NCI-H1417 treated with DMSO at 0.1 percent for 48 hours (cell line): ENCODE results near the gene FDXR.
"Not testable (repeated sequence)": the region's sequence is repeated elsewhere in the genome, so short reads cannot be mapped to it uniquely, and the experiment has no call there.

Source experiments
- DNase-seq: peaks from one replicate; lab custom pipeline; 2025; lab: John Stamatoyannopoulos, UW

FDXR gene, protein sequence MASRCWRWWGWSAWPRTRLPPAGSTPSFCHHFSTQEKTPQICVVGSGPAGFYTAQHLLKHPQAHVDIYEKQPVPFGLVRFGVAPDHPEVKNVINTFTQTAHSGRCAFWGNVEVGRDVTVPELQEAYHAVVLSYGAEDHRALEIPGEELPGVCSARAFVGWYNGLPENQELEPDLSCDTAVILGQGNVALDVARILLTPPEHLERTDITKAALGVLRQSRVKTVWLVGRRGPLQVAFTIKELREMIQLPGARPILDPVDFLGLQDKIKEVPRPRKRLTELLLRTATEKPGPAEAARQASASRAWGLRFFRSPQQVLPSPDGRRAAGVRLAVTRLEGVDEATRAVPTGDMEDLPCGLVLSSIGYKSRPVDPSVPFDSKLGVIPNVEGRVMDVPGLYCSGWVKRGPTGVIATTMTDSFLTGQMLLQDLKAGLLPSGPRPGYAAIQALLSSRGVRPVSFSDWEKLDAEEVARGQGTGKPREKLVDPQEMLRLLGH

GRCh38 chr17:74872313-74873036 is at the start of gene FDXR:
TSS of gene FDXR (minus strand) at chr17:74872994. CDS start at chr17:74872944, 50 bp downstream.
- no peak for DNase-seq

GRCh38 chr17:74922172-74922571 is 49.4 kb upstream of the FDXR start:
- no peak for DNase-seq

DNA sequence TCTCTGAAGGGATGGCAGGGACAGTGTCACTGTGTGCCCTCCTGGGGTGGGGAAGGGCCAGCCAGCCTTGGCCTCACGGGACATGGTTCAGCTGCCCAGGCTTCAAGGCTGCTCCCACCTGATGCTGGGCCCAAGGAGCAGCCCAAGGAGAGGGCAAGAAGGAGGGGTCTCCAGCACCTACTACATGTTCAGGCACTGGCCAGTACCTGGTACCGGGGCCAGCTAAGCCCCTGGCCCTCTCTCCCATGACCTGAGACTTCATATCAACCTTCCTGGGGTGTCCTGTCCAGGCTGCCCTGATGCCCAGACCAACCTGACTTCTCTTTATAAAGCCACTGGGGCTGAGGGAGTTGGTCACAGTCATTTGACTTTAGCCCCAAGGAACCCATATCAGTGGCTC is 49.0 kb upstream of the FDXR start:
- DNase-seq, result no peak

GRCh38 chr17:74921026-74921681 is 48.4 kb upstream of the FDXR start:
- no peak for DNase-seq

DNA sequence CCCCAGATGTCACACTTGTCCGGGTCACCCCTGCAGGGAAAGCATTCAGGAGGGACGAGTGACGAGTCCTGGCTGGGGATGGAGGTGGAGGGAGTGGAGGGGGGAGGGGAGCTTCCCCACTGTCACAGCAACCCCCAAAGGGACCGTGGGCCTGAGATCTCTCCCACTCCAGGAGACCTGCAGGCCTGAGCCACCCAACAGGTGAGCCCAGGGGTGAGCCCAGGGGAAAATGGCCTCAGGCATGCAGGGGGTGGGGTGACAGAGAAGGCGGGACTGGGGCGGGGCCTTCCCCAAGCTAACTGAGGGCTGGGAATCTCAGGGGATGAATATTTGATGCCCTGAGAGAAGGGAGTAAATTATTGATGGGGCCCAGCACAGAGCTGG is 47.8 kb upstream of the FDXR start:
- DNase-seq, result no peak

DNA sequence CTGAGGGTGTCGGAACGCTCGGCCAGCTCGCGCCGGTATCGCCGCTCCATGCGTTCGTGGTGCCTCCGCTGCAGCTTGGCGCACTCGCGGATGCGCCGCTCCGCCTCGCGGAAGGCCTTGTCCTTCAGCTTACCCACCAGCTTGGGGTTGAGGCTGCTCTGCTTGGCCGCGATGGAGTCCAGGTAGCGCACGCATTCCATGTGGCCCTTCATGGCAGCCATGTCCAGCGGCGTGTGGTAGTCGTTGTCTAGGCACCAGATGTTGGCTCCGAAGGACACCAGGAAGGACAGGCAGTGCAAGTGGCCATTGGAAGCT is 47.5 kb upstream of the FDXR start:
- no peak for DNase-seq

DNA sequence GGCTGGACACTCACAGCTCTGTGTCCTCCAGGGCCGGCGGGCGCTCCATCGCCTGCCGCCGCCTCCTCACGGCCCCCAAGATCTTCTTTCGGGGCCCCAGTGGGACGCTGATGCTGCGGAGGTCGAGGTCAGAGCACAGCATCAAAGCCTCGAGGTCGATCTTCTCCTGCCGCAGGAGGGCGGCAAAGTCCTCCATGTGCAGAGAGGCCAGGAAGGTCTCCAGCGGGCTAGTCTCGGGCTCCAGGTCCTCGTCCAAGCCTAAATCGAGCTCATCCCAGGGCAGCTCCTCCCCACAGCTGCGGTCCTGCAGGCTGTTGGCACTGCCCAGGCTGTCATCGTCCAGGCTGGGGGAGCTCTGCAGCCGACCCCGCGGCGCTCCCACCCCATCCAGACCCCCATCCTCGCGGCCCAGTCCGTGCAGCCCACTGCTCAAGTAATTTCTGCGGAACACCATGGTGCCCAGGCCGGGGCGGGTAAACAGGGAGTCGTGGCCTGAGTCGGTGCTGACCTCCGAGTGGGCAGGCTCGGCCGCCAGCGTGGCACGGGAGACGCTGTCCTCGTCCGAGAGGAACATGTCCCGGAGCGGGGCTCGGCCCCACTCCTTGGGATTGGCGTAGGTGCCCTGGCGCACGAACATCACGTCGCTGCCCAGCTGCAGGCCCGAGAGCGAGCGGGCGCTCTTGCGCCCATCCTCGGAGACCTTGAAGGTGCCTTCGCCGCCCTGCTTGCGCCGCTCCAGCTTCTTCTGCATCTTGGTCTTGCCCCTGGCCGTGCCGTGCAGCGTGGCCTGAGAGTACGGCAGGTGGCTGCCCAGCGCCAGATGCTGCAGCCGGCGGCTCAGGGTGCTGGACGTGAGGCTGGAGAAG is 46.9 kb upstream of the FDXR start:
- DNase-seq, result no peak

GRCh38 chr17:74918906-74919305 is 46.1 kb upstream of the FDXR start:
- no peak for DNase-seq

DNA sequence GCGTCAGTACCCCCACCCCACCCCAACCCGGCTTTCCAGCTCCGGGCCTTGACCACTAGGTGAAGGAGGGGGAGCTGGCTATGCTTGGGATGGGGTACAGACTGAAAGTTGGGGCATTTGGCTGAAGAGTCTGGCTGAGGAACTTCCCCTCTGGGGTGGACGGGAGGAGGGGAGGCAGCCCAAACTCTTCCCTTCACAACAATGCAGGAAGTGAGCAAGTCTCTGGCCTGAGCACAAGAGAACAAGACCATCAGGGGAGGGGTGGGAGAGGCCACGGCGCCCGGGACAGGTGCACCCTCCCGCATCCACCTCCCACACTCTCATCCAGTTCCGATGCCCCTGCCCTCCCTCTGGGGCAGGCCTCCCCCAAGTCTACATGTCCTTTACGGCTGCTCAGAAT is 44.6 kb upstream of the FDXR start:
- no peak for DNase-seq

DNA sequence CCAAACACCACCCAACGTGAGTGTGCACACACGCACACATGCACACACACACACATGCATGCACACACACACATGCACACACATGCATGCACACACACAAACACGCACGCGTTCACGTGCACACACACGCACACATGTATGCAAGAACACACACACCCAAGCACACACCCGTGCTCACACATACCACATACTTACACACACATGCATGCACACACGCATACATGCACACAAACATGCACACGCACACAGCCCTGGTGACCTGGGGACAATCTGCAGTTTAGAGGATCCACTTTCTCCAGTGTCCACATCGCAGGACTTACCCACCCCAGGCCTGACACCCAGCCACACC is 44.0 kb upstream of the FDXR start:
- no peak for DNase-seq

DNA sequence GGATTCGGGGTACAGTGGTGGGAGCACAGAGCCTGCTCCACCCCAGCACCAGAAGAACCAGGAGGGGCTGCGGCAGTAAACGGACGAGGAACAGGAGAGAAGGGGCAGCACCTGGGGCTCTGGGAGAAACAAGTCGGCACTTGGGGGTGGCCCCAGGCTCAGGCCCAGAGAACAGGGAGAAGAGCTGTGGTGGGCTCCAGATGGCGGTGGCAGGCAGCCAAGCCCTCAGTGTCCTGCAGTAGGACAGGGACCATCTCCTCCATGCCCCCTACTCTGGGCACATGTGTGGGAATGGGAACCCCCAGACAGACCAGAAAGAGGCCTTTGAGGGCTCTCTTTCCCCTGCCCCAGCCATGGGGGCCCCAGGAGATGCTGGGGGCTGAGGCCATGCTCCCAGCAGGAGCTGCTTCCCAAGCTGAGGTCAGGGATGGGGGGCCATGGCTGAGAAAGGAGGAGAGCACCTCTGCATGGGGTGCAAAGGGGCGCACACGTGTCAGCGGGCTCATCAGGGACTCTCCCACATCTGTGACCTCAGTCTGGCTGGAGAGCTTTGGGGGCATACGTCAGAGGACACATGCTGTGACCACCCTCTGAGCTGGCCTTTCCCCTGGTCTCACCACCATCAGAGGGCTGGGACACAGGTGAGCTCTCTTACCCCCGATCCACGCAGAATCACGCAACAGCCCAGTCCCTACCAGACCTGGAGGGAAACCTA is 43.5 kb upstream of the FDXR start:
- DNase-seq, result no peak

GRCh38 chr17:74911423-74911822 is 38.6 kb upstream of the FDXR start:
- not testable (repeated sequence) for DNase-seq

- not testable (repeated sequence) for DNase-seq
Measured at GRCh38 chr17:74909097-74909496, 36.3 kb upstream of the FDXR start.

- DNase-seq, result no peak
Measured at GRCh38 chr17:74907012-74907411, 34.2 kb upstream of the FDXR start.

- DNase-seq, result not testable (repeated sequence)
Measured at GRCh38 chr17:74906214-74906793, 33.5 kb upstream of the FDXR start.

DNA sequence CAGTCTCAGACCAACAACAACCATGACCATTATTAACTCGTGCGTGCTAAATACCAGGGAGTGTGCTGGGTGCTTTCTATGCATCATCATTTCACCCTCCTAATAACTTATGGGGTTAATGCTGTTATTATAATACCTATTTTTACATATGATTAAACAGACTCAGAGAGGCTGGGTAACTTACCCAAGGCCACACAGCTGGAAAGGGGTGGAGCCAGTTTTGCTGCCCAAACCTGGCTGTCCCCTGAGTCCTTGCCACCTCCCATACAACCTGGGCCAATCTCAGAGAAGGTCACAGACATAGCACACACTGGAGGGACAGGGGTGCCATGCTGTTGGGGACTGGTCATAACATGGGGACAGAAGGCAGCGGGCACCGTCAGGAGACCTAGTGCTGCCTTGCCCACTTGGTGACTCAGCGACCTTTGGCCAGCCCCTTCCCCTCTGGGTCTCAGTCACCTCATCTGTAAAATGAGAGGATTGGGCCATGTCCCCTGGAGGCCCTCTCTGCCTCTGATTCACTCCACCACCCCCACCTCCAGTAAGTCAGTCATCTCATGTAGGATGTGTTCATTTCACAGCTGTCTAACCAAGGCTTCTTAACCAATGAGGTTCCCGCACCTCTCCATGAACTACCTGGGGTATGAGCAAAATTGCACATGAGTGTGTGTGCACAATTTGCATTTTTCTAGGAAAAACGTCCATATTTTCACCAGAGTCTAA is 32.1 kb upstream of the FDXR start:
- no peak for DNase-seq

- DNase-seq, result no peak
Measured at GRCh38 chr17:74903671-74904070, 30.9 kb upstream of the FDXR start.

GRCh38 chr17:74903034-74903433 is 30.2 kb upstream of the FDXR start:
- no peak for DNase-seq

- DNase-seq, result no peak
Measured at GRCh38 chr17:74901353-74902135, 28.8 kb upstream of the FDXR start.

DNA sequence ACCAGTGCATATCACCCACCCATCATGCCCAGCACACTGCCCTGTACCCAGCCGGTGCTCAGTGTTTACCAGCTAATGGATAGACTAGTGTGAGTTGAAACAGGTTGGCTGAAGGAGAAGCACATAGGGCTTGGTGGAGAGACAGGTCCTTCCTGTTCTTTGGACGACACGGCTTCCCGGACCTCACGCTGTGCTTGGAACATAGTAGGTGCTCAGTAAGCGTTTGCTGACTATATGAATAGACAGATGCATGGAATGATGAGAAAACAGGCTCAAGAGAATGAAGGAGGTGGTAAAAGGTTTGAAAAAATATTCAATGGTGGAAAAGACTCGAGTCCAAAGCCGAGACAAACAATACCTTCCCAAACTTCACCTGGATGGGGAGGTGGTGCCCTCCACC is 27.4 kb upstream of the FDXR start:
- DNase-seq, result no peak
